HCT116 (cell line): ENCODE data around the gene P2RX6. TPM values are rescaled to one million over a fixed set of nuclear protein-coding genes. Genes with fewer than 3 reads are reported as not detected.

Experiments
- ATAC-seq: fragments of 200-7000 bp; cut with Tn5 transposase; 2 replicates; pipeline ENCODE4 v1.9.1; 2020; ENCODE audit warnings: mild to moderate bottlenecking, moderate library complexity
- BruUV-seq: library from RNA; stranded (reverse); fragments of 400-500 nt; replicated peaks from 2 replicates; lab custom pipeline; 2021; lab: Mats Ljungman, UMichigan
- CTCF ChIA-PET: fragments of 300-600 bp; sonication (Branson Sonifier 250); formaldehyde crosslinking; loops from one replicate; lab custom pipeline; 2021; ENCODE audit warnings: antibody characterized with exemption; lab: Charles Lee
- POLR2A ChIA-PET: fragments of 300-600, 350-600 bp; sonication (Branson Sonifier 250); formaldehyde crosslinking; loops from one replicate; lab custom pipeline; 2021; ENCODE audit warnings: antibody characterized with exemption; lab: Charles Lee
- RAD21 ChIA-PET, 2 experiments: fragments of 300-600 bp; sonication (Branson Sonifier 250); formaldehyde crosslinking; loops; one replicate each; lab custom pipeline; 2023; ENCODE audit warnings: low total read pairs in 2 of 2; ENCODE audit not compliant: uncharacterized antibody in 2 of 2, unreplicated experiment in 2 of 2, low non-redundant PET in 1 of 2; lab: Charles Lee
- DNase-seq: peaks from one replicate; pipeline ENCODE4 v3.0.0-alpha.2; 2010; ENCODE audit warnings: low read depth, low spot score
- H2AFZ ChIP-seq: fragments of 200-600 bp; shearing (Covaris generic), sonication (generic); 2 replicates; pipeline ENCODE4 v1.6.1; 2017; ENCODE audit warnings: low read depth, mixed run types, mixed read lengths, antibody characterized with exemption, low read length; ENCODE audit not compliant: poor library complexity, severe bottlenecking
- H3K27ac ChIP-seq: 2 replicates; pipeline ENCODE4 v1.5.1; 2012; ENCODE audit warnings: low read depth, low read length
- H3K27me3 ChIP-seq: fragments of 200-600 bp; sonication (generic); 2 replicates; pipeline ENCODE4 v1.6.1; 2016; ENCODE audit warnings: mixed run types, low read length, mixed read lengths; ENCODE audit not compliant: insufficient read depth
- H3K36me3 ChIP-seq, 2 experiments: fragments of 200-500 bp in 1 of 2; fragments of 200-600 bp in 1 of 2; sonication (Bioruptor generic) in 1 of 2; sonication (generic) in 1 of 2; 2 replicates each; pipeline versions ENCODE4 v1.5.1 to v1.6.1; 2014 to 2016; ENCODE audit warnings: low read length in 2 of 2, inconsistent platforms in 1 of 2, mixed read lengths in 1 of 2, mixed run types in 1 of 2; ENCODE audit not compliant: insufficient read depth in 2 of 2, control insufficient read depth in 1 of 2
- H3K4me1 ChIP-seq, 2 experiments: fragments of 200-600 bp in 1 of 2; sonication (generic) in 1 of 2; 2 replicates each; pipeline versions ENCODE4 v1.5.1 to v1.6.1; 2012 to 2017; ENCODE audit warnings: low read length in 2 of 2, inconsistent platforms in 1 of 2, mild to moderate bottlenecking in 1 of 2, mixed read lengths in 1 of 2, mixed run types in 1 of 2, moderate library complexity in 1 of 2; ENCODE audit not compliant: insufficient read depth in 2 of 2, control insufficient read depth in 1 of 2
- H3K4me2 ChIP-seq: fragments of 200-600 bp; sonication (generic); 2 replicates; pipeline ENCODE4 v1.6.1; 2017; ENCODE audit warnings: mixed run types, low read length, mixed read lengths
- H3K4me3 ChIP-seq, 2 experiments: fragments of 200-600 bp in 1 of 2; sonication (generic) in 1 of 2; replicated peaks in 1 of 2; 2 replicates each; pipeline ENCODE4 v1.5.1; 2011 to 2016; ENCODE audit warnings: low read length in 2 of 2, control low read depth in 1 of 2, low read depth in 1 of 2, mild to moderate bottlenecking in 1 of 2, mixed read lengths in 1 of 2, mixed run types in 1 of 2
- H3K79me2 ChIP-seq: fragments of 200-600 bp; sonication (generic); 2 replicates; pipeline ENCODE4 v1.6.1; 2017; ENCODE audit warnings: mild to moderate bottlenecking, mixed run types, low read length, moderate library complexity, mixed read lengths; ENCODE audit not compliant: insufficient read depth
- H3K9ac ChIP-seq: fragments of 200-600 bp; sonication (generic); 2 replicates; pipeline ENCODE4 v1.6.1; 2016; ENCODE audit warnings: low read length, mixed read lengths
- H3K9me2 ChIP-seq: fragments of 200-600 bp; sonication (generic), shearing (Covaris generic); 2 replicates; pipeline ENCODE4 v1.6.1; 2017; ENCODE audit warnings: mixed run types, mild to moderate bottlenecking, moderate library complexity; ENCODE audit not compliant: insufficient read depth
- H3K9me3 ChIP-seq, 2 experiments: fragments of 200-500 bp in 1 of 2; fragments of 200-600 bp in 1 of 2; sonication (Bioruptor generic) in 1 of 2; sonication (generic) in 1 of 2; 2 replicates each; pipeline ENCODE4 v1.6.1; 2014 to 2017; ENCODE audit warnings: low read length in 2 of 2, mixed read lengths in 2 of 2, inconsistent platforms in 1 of 2, low read depth in 1 of 2, mild to moderate bottlenecking in 1 of 2, mixed run types in 1 of 2, moderate library complexity in 1 of 2; ENCODE audit not compliant: control insufficient read depth in 1 of 2, insufficient read depth in 1 of 2
- H4K20me1 ChIP-seq: fragments of 200-600 bp; sonication (generic), shearing (Covaris generic); 2 replicates; pipeline ENCODE4 v1.6.1; 2017; ENCODE audit warnings: mixed run types, mild to moderate bottlenecking, moderate library complexity; ENCODE audit not compliant: insufficient read depth
- CEBPB ChIP-seq: IDR thresholded peaks from 2 replicates; pipeline ENCODE4 v1.6.1; 2012; ENCODE audit warnings: low read depth
- CTCF ChIP-seq, 3 experiments: fragments of 200-600 bp in 1 of 3; sonication (generic) in 1 of 3; IDR thresholded peaks in 2 of 3; conservative IDR thresholded peaks in 1 of 3; 2 replicates each; pipeline ENCODE4 v1.5.1; 2012 to 2017; ENCODE audit warnings: low read depth in 2 of 3, low read length in 2 of 3, antibody characterized with exemption in 1 of 3, borderline replicate concordance in 1 of 3, control low read depth in 1 of 3, mild to moderate bottlenecking in 1 of 3, mixed read lengths in 1 of 3, mixed run types in 1 of 3, moderate library complexity in 1 of 3; ENCODE audit not compliant: insufficient read depth in 1 of 3
- FOSL1 ChIP-seq: IDR thresholded peaks from 2 replicates; pipeline ENCODE4 v1.6.1; 2012; ENCODE audit warnings: low read depth
- SIN3A ChIP-seq: IDR thresholded peaks from 2 replicates; pipeline ENCODE4 v1.6.1; 2012; ENCODE audit warnings: low read depth
- TCF7L2 ChIP-seq: IDR thresholded peaks from 2 replicates; pipeline ENCODE4 v1.7.0; 2011; ENCODE audit warnings: borderline replicate concordance, inconsistent platforms; ENCODE audit not compliant: insufficient read depth, insufficient read length; ENCODE audit errors: extremely low read depth
- intact Hi-C: fragments of 100-400 bp; cut with micrococcal nuclease; formaldehyde crosslinking; loops from 2 replicates; pipeline ENCODE4 v1.10.0; 2022
- total RNA-seq: library from RNA; stranded (reverse); gene quantifications from one replicate; pipeline ENCODE4 v1.2.1, GENCODE V29; 2021; ENCODE audit not compliant: unreplicated experiment

Gene P2RX6
- total RNA-seq, 1 experiment from 2014 or later = 0.20 TPM

- ATAC-seq = no peak
- POLR2A ChIA-PET = no interaction called here
These were observed 53.8 kb downstream of the P2RX6 start for GRCh38 chr22:21068681-21069276.

More at GRCh38 chr22:21068681-21069276, 53.8 kb downstream of the P2RX6 start:
- peaks cover 0 to 3% of the 10 kb centered on the region in 2 experiments; a peak in 1 of 4 replicates for H3K4me1 ChIP-seq
- no peaks in the 10 kb centered on the region for H3K79me2 ChIP-seq
- H3K9me3 ChIP-seq = 0 out of 4 replicates have a peak, but pooled peaks cover 0 to 4% of the 10 kb centered on the region in 2 experiments
- no TSS peak for BruUV-seq
- TF ChIP-seq CTCF (IDR thresholded peaks at IDR 0.05 in 2 of 3, conservative IDR thresholded peaks at IDR 0.05 in 1 of 3; ENCODE audit: borderline replicate concordance in 1 of 3, insufficient read depth in 1 of 3, low read depth in 2 of 3, low read length in 2 of 3) (no peak), TCF7L2 (no peak), CEBPB (no peak), SIN3A (no peak), FOSL1 (no peak)
- RAD21 ChIA-PET = no interaction called here
- intact Hi-C loops = no loop called here
- DNase-seq = no peak
- H3K27ac ChIP-seq = no peak overlapping the region
- H4K20me1 ChIP-seq = no peaks in the 10 kb centered on the region
- no peak overlapping the region for H2AFZ ChIP-seq
- no peak overlapping the region for H3K4me3 ChIP-seq
- CTCF ChIA-PET = no interaction called here
- no peaks in the 10 kb centered on the region for H3K9me2 ChIP-seq
- no peak overlapping the region for H3K9ac ChIP-seq
- peaks cover 3% of the 10 kb centered on the region; the same call in 1 of the 2 replicates for H3K27me3 ChIP-seq
- no peaks in the 10 kb centered on the region for H3K36me3 ChIP-seq
- H3K4me2 ChIP-seq = no peak overlapping the region
